Activated naive CD8-positive, alpha-beta T cell treated with anti-CD3 and anti-CD28 coated beads, Interleukin-2, amount 10 ng/mL, durations not matched to agents 7 days and 5 days (primary cell): Measurements from ENCODE around the gene AK2. TPM values are rescaled to one million over a fixed set of nuclear protein-coding genes. Genes with fewer than 3 reads are reported as not detected.
"Not testable (repeated sequence)": the region's sequence is repeated elsewhere in the genome, so short reads cannot be mapped to it uniquely, and the experiment has no call there.

Source experiments
- ATAC-seq: fragments of 150-1000 bp; cut with Tn5 transposase; one replicate; pipeline ENCODE4 v1.10.0; 2021; ENCODE audit warnings: low read depth, moderate library complexity
- POLR2A ChIA-PET: fragments of 350-600 bp; sonication (Branson Sonifier 250); formaldehyde crosslinking; loops from one replicate; lab custom pipeline; 2021; ENCODE audit warnings: antibody characterized with exemption; lab: Charles Lee
- DNase-seq: peaks from one replicate; pipeline ENCODE4 v3.0.0; 2021
- H3K27ac Mint-ChIP-seq: one replicate; pipeline ENCODE4 v1.8.0; 2022; ENCODE audit warnings: mild to moderate bottlenecking, mixed read lengths
- H3K27me3 Mint-ChIP-seq: one replicate; pipeline ENCODE4 v1.8.0; 2022; ENCODE audit warnings: mild to moderate bottlenecking, moderate library complexity, mixed read lengths
- H3K36me3 Mint-ChIP-seq: one replicate; pipeline ENCODE4 v1.8.0; 2021; ENCODE audit warnings: mild to moderate bottlenecking, mixed read lengths
- H3K4me1 Mint-ChIP-seq: one replicate; pipeline ENCODE4 v1.8.0; 2021; ENCODE audit warnings: mixed read lengths
- H3K4me3 Mint-ChIP-seq: one replicate; pipeline ENCODE4 v1.8.0; 2022; ENCODE audit warnings: mild to moderate bottlenecking, moderate library complexity, mixed read lengths
- H3K9me3 Mint-ChIP-seq: one replicate; pipeline ENCODE4 v1.8.0; 2021; ENCODE audit warnings: mixed read lengths
- total RNA-seq, 2 experiments: library from RNA; stranded (reverse); gene quantifications; one replicate each; pipeline ENCODE4 v1.2.3, GENCODE V29; 2021

AK2 gene
- total RNA-seq, 2 experiments from 2014 or later: 197 to 201 TPM

- Mint-ChIP-seq H3K4me3 (no peak overlapping the region), H3K36me3 (peaks cover 2% of the 10 kb centered on the region), H3K27me3 (no peaks in the 10 kb centered on the region), H3K4me1 (peaks cover 45% of the 10 kb centered on the region), H3K27ac (no peak overlapping the region), H3K9me3 (no peaks in the 10 kb centered on the region)
- no peak for DNase-seq
- ATAC-seq: no peak
- POLR2A ChIA-PET: interaction anchor here (1.0 to 1.8 kb wide), 4 partner anchors 9 to 22 kb away, joined by 3 to 6 read pairs (median 4); partner anchors contain the start of gene RNF19B
Measured at GRCh38 chr1:32984090-32984454, 52.6 kb downstream of the AK2 start.

GRCh38 chr1:32983020-32983419 is 53.7 kb downstream of the AK2 start:
- POLR2A ChIA-PET: interaction anchor here (1.4 kb wide), 1 partner anchor 19 kb away, joined by 6 read pairs; the partner anchor contains the start of gene RNF19B
- Mint-ChIP-seq H3K36me3 (peaks cover 2% of the 10 kb centered on the region), H3K4me3 (no peak overlapping the region), H3K27me3 (no peaks in the 10 kb centered on the region), H3K4me1 (peaks cover 40% of the 10 kb centered on the region), H3K9me3 (no peaks in the 10 kb centered on the region), H3K27ac (no peak overlapping the region)
- DNase-seq (no peak), ATAC-seq (no peak)

- Mint-ChIP-seq H3K4me1 (peaks cover 35% of the 10 kb centered on the region), H3K36me3 (no peaks in the 10 kb centered on the region), H3K27ac (peak overlapping the region; percentile 93), H3K4me3 (peak overlapping the region; percentile 78), H3K27me3 (peaks cover 3% of the 10 kb centered on the region), H3K9me3 (no peaks in the 10 kb centered on the region)
- DNase-seq: no peak
- POLR2A ChIA-PET: interaction anchor here (0.7 to 2.2 kb wide), 9 partner anchors 9 to 200 kb away, joined by 3 to 36 read pairs (median 4); partner anchors contain the start of genes RNF19B and TRIM62
- ATAC-seq: peak; percentile 98
Measured at GRCh38 chr1:32981003-32981901, 55.4 kb downstream of the AK2 start.

- no peak for ATAC-seq
- Mint-ChIP-seq H3K36me3 (peaks cover 3% of the 10 kb centered on the region), H3K4me1 (peaks cover 32% of the 10 kb centered on the region), H3K4me3 (no peak overlapping the region), H3K9me3 (no peaks in the 10 kb centered on the region), H3K27me3 (peaks cover 8% of the 10 kb centered on the region), H3K27ac (peak overlapping the region; percentile 93)
- POLR2A ChIA-PET: interaction anchor here (0.7 to 2.2 kb wide), 4 partner anchors 8 to 121 kb away, joined by 3 to 36 read pairs (median 6); partner anchors contain the start of gene RNF19B
- DNase-seq: no peak
Measured at GRCh38 chr1:32980080-32980479, 56.6 kb downstream of the AK2 start.

- H3K36me3 Mint-ChIP-seq: peaks cover 3% of the 10 kb centered on the region
- POLR2A ChIA-PET: no interaction called here
- ATAC-seq: no peak
- H3K27ac Mint-ChIP-seq: no peak overlapping the region
- peaks cover 8% of the 10 kb centered on the region for H3K27me3 Mint-ChIP-seq
- no peaks in the 10 kb centered on the region for H3K9me3 Mint-ChIP-seq
- no peak for DNase-seq
- peaks cover 21% of the 10 kb centered on the region for H3K4me1 Mint-ChIP-seq
- H3K4me3 Mint-ChIP-seq: no peak overlapping the region
Measured at GRCh38 chr1:32978854-32979253, 57.8 kb downstream of the AK2 start.

DNA sequence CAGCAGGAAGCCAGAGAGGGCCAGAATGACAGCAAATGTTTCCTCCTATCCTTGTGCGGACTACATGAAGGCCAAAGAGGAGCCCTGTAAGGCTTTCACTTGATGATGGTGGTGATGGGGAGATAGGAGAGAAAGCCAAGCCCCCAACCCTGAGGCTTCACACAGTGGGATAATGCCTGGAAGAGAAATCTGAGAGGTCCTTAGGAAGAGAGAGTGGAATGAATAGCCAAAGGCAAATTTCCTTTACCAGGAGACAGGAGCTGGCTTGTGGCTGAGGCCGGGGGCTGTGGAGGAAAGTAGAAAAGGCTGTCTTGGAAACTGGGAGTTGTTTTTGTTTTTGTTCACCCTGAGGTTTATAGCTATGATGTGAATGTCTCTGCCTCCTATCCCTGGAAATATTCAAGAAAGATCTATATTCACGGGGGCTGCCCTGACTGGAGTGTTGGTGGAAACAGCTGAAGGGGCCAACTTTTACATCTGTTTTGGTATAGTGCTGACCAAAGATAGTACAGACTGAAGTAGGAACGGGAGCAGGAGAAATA is 59.1 kb downstream of the AK2 start:
- Mint-ChIP-seq H3K4me1 (peaks cover 16% of the 10 kb centered on the region), H3K4me3 (no peak overlapping the region), H3K9me3 (no peaks in the 10 kb centered on the region), H3K36me3 (peaks cover 3% of the 10 kb centered on the region), H3K27me3 (peaks cover 10% of the 10 kb centered on the region), H3K27ac (no peak overlapping the region)
- ATAC-seq (no peak), DNase-seq (no peak)
- POLR2A ChIA-PET: interaction anchor here (0.8 kb wide), 1 partner anchor 13 kb away, joined by 3 read pairs; no protein-coding TSS in a partner anchor

- POLR2A ChIA-PET, H3K9me3 Mint-ChIP-seq, H3K4me3 Mint-ChIP-seq, H3K27ac Mint-ChIP-seq, DNase-seq, H3K36me3 Mint-ChIP-seq, ATAC-seq, H3K4me1 Mint-ChIP-seq: not testable (repeated sequence)
- H3K27me3 Mint-ChIP-seq: peaks cover 29% of the 10 kb centered on the region
Measured at GRCh38 chr1:32975055-32975454, 61.6 kb downstream of the AK2 start.

GRCh38 chr1:32973458-32973857 is 63.2 kb downstream of the AK2 start:
- H3K36me3 Mint-ChIP-seq, DNase-seq, H3K4me1 Mint-ChIP-seq, POLR2A ChIA-PET, H3K27ac Mint-ChIP-seq, H3K4me3 Mint-ChIP-seq, H3K9me3 Mint-ChIP-seq, ATAC-seq: not testable (repeated sequence)
- H3K27me3 Mint-ChIP-seq: peaks cover 36% of the 10 kb centered on the region

DNA sequence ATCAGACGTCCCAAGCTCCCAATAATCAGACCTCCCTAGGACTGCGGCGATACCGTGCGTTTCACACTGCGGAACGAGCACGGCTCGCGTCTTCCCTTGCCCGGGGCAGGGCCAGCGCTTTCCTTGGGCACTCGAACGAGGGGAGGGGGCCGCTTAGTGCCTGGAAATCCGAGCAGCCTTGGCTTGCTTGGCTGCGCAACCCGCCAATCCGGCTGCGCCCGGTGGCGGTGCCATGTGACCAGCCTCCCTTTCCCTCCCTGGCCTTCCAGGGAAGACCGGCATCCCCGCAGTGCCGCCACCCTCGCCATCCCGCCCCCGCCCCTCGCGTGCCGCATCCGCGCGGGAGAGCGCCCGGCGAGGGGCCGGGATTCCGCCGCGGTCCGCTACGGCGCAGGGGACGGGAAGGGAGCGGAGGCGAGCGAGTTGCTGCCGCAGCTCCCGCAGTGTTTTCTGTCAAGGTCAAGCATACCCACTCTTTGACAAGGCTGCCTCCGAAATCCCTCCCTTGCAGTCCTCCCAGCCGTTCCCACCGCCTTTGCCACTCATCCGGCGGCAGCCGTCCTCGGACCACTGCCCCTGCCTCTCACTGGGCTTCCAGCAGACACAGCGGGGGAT is 63.8 kb downstream of the AK2 start:
- Mint-ChIP-seq H3K4me1 (peaks cover 5% of the 10 kb centered on the region), H3K36me3 (peaks cover 6% of the 10 kb centered on the region), H3K4me3 (peak overlapping the region; percentile 72), H3K9me3 (no peaks in the 10 kb centered on the region), H3K27ac (no peak overlapping the region), H3K27me3 (peaks cover 37% of the 10 kb centered on the region)
- POLR2A ChIA-PET: interaction anchor here (2.5 kb wide), 1 partner anchor 8 kb away, joined by 6 read pairs; no protein-coding TSS in a partner anchor
- DNase-seq (no peak), ATAC-seq (peak; percentile 30)

DNA sequence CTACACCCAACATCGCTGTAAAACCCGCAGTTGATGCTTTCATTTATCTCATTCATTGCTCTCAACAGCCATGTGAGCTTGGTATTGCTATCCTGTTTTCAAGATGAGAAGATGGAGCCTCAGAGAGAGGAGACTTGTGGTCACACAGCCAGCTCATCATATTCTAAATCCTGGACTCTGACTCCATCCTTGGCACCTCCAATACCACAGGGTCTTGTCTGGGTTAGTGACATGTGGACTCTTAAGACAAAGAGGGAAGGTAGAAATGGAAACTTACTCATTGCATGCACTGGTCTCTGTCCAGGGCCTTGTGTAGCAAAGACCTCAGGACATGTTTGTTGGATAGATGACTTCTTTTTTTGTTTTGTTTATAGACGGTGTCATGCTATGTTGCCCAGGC is 65.1 kb downstream of the AK2 start:
- no peak for DNase-seq
- ATAC-seq: no peak
- Mint-ChIP-seq H3K27me3 (peaks cover 41% of the 10 kb centered on the region), H3K9me3 (no peaks in the 10 kb centered on the region), H3K4me1 (peaks cover 5% of the 10 kb centered on the region), H3K27ac (no peak overlapping the region), H3K4me3 (no peak overlapping the region), H3K36me3 (peaks cover 7% of the 10 kb centered on the region)
- POLR2A ChIA-PET: interaction anchor here (2.5 kb wide), 1 partner anchor 10 kb away, joined by 6 read pairs; no protein-coding TSS in a partner anchor

DNA sequence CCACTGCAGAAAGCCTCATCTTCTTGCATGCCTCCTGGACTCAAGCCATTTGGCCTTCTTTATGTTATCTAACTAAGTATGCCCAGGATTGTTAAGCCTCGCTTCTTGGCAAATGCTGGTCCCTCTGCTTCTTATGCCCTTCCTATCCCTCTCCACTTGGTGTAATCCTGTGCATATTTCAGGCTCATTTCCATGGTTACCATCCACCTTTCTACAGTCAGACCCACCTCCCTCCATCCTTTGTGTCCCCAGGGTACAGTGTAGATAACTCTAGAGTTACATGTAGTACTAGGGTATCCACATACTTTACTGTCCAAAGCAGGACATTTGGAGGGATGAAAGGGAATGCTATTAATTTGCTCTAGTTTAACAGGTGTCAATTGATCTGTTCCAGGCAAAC is 65.5 kb downstream of the AK2 start:
- peaks cover 5% of the 10 kb centered on the region for H3K4me1 Mint-ChIP-seq
- H3K36me3 Mint-ChIP-seq: peaks cover 7% of the 10 kb centered on the region
- DNase-seq (no peak), ATAC-seq (no peak)
- POLR2A ChIA-PET: interaction anchor here (0.9 to 2.5 kb wide), 2 partner anchors 10 kb away, joined by 3 to 6 read pairs; no protein-coding TSS in a partner anchor
- no peak overlapping the region for H3K4me3 Mint-ChIP-seq
- H3K9me3 Mint-ChIP-seq: no peaks in the 10 kb centered on the region
- no peak overlapping the region for H3K27ac Mint-ChIP-seq
- peaks cover 41% of the 10 kb centered on the region for H3K27me3 Mint-ChIP-seq

DNA sequence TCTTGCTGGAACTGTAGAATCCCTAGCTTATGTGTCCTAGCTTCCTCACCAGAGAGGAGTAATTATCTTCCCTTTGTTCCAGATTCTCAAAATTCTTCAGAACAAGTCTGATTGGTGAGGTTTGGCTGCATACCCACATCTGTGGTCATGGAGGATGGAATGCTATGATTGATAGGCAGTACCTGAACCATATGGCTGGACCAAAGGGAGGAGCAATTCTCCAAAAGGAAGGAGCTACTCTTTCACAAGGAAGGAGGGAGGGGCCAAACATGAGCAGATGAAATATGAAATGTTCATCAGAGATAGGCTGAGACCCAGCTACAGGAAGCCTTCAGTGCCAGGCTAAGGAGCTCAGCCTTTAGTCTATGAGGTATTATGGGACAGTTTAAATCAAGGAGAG is 67.1 kb downstream of the AK2 start:
- H3K9me3 Mint-ChIP-seq: no peaks in the 10 kb centered on the region
- POLR2A ChIA-PET: interaction anchor here (0.7 to 1.1 kb wide), 2 partner anchors 10 to 11 kb away, joined by 3 to 5 read pairs; no protein-coding TSS in a partner anchor
- peaks cover 37% of the 10 kb centered on the region for H3K27me3 Mint-ChIP-seq
- peaks cover 5% of the 10 kb centered on the region for H3K36me3 Mint-ChIP-seq
- DNase-seq (no peak), ATAC-seq (no peak)
- H3K27ac Mint-ChIP-seq: no peak overlapping the region
- H3K4me3 Mint-ChIP-seq: no peak overlapping the region
- H3K4me1 Mint-ChIP-seq: peaks cover 9% of the 10 kb centered on the region
